Gastrocnemius medialis (tissue), 4 donors: ENCODE data around the gene SUGCT. TPM values are rescaled to one million over a fixed set of nuclear protein-coding genes. Genes with fewer than 3 reads are reported as not detected.
"Not testable (repeated sequence)": the region's sequence is repeated elsewhere in the genome, so short reads cannot be mapped to it uniquely, and the experiment has no call there.

ENCODE experiments used
- ATAC-seq, 2 donors: fragments of 150-250 bp; one replicate each; pipeline ENCODE4 v1.9.1; 2016
- DNase-seq, 2 donors: peaks; one replicate each; pipeline ENCODE4 v3.0.0-alpha.2; 2019
- H3K27ac ChIP-seq, 4 donors: fragments of 200-600 bp; sonication (generic); 1 replicate in 1 of 4; 2 replicates in 3 of 4; pipeline ENCODE4 v1.5.1; 2016 to 2018; ENCODE audit warnings: mild to moderate bottlenecking in 2 of 4, moderate library complexity in 1 of 4
- H3K27me3 ChIP-seq, 3 donors: fragments of 200-600 bp; sonication (generic) in 2 of 3; 1 replicate in 1 of 3; 2 replicates in 2 of 3; pipeline versions ENCODE4 v1.5.1 to v1.6.0; 2016 to 2019; ENCODE audit warnings: mild to moderate bottlenecking in 1 of 3, moderate library complexity in 1 of 3
- H3K36me3 ChIP-seq, 2 donors: fragments of 200-600 bp; sonication (generic) in 1 of 2; one replicate each; pipeline ENCODE4 v1.5.1; 2017 to 2018
- H3K4me1 ChIP-seq, 2 donors: fragments of 200-600 bp; sonication (generic) in 1 of 2; one replicate each; pipeline ENCODE4 v1.5.1; 2016 to 2017; ENCODE audit warnings: mild to moderate bottlenecking in 2 of 2
- H3K4me3 ChIP-seq, 4 donors: fragments of 200-600 bp; sonication (generic) in 3 of 4; 1 replicate in 1 of 4; 2 replicates in 3 of 4; pipeline ENCODE4 v1.5.1; 2016 to 2019; ENCODE audit warnings: mild to moderate bottlenecking in 2 of 4
- H3K9me3 ChIP-seq, 3 donors: fragments of 200-600 bp; sonication (generic) in 2 of 3; 1 replicate in 1 of 3; 2 replicates in 2 of 3; pipeline ENCODE4 v1.5.1; 2016 to 2019
- POLR2A ChIP-seq, 2 donors: fragments of 450-650 bp; IDR thresholded peaks; one replicate each; pipeline ENCODE4 v1.6.1; 2017; ENCODE audit warnings: antibody characterized with exemption in 2 of 2, mild to moderate bottlenecking in 2 of 2, moderate library complexity in 2 of 2
- in situ Hi-C, 4 donors: fragments of 200-750 bp; cut with MboI; loops; one replicate each; pipeline versions ENCODE4 v1.15.0 to v1.8.0; 2017; ENCODE audit warnings: low sequenced_read_pairs in 4 of 4
- intact Hi-C: fragments of 100-400 bp; cut with DNase I; formaldehyde crosslinking; loops from one replicate; pipeline ENCODE4 v1.15.1; 2023; ENCODE audit warnings: low total_unique reads
- total RNA-seq, 4 donors: library from RNA; depleted of rRNA; stranded (reverse); fragments of >200 nt; gene quantifications; one replicate each; pipeline versions ENCODE4 v1.1.0 to v1.2.3, GENCODE V29; 2016
- TF ChIP-seq, protein P1 (sequence below), 5 experiments: fragments of 450-650 bp in 3 of 5; fragments of 200-600 bp in 2 of 5; sonication (generic) in 2 of 5; IDR thresholded peaks in 4 of 5; conservative IDR thresholded peaks in 1 of 5; 1 replicate in 4 of 5; 2 replicates in 1 of 5; pipeline ENCODE4 v1.5.1; 2016 to 2019; ENCODE audit warnings: antibody characterized with exemption in 5 of 5, mild to moderate bottlenecking in 3 of 5, moderate library complexity in 3 of 5

SUGCT gene
- total RNA-seq, 4 donors from 2014 or later = 2.3 to 3.5 (median 2.9) TPM

DNA sequence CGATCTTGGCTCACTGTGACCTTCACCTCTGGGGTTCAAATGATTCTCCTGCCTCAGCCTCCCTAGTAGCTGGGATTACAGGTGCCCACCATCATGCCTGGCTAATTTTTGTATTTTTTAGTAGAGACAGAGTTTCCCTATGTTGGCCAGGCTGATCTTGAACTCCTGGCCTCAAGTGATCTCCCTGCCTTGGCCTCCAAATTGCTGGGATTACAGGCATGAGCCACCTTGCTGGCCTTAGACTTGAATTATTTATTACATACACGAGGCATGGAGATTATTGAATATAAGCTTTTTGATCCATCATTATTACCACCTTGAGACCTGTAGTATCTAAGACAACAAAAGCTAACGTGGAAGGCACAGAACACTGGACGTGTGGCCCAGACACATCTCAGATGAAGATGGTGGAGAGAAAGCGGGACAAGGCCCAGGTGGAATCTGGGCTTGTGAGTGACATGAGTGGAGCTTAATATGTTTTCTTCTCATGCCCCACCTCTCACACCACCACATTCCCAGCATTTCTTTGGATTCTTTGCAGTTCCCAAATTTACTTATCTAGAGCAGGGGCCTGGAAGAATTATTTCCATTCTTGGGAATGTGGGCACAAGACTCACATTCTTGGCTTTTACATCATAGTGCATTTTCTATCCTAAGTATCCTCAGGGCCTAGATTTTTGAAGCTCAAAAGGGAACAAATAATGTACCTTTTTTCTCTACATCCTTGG lies 76.6 kb downstream of the SUGCT start:
- H3K4me3 ChIP-seq = no peak overlapping the region
- ATAC-seq (no peak), DNase-seq (no peak)
- intact Hi-C loops (no loop called here), in situ Hi-C loops (no loop called here)
- no peak overlapping the region for H3K27ac ChIP-seq
- H3K9me3 ChIP-seq = no peaks in the 10 kb centered on the region
- no peaks in the 10 kb centered on the region for H3K27me3 ChIP-seq
- no peaks in the 10 kb centered on the region for H3K4me1 ChIP-seq
- no peaks in the 10 kb centered on the region for H3K36me3 ChIP-seq
- TF ChIP-seq POLR2A (IDR thresholded peaks at IDR 0.05) = no peak
- TF ChIP-seq, protein P1, sequence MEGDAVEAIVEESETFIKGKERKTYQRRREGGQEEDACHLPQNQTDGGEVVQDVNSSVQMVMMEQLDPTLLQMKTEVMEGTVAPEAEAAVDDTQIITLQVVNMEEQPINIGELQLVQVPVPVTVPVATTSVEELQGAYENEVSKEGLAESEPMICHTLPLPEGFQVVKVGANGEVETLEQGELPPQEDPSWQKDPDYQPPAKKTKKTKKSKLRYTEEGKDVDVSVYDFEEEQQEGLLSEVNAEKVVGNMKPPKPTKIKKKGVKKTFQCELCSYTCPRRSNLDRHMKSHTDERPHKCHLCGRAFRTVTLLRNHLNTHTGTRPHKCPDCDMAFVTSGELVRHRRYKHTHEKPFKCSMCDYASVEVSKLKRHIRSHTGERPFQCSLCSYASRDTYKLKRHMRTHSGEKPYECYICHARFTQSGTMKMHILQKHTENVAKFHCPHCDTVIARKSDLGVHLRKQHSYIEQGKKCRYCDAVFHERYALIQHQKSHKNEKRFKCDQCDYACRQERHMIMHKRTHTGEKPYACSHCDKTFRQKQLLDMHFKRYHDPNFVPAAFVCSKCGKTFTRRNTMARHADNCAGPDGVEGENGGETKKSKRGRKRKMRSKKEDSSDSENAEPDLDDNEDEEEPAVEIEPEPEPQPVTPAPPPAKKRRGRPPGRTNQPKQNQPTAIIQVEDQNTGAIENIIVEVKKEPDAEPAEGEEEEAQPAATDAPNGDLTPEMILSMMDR (IDR thresholded peaks at IDR 0.05 in 4 of 5, conservative IDR thresholded peaks at IDR 0.05 in 1 of 5) = no peak

DNA sequence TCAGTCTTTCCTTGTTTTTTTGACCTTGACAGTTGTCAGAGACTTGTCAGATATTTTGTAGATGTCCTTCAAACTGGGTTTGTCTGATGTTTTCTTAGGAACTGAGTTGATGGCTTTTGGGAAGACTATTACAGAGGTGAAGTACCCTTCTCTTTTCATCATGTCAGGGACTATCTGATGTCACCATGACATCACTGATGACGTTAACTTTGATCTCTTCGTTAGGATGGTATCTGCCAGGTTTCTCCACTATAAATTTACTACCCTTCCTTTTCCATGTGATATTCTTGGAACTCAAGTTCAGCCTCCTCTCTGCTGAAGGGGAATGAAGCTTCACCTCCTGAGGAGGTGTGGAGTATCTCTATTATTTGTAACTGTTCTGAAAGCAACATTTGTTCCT lies 78.5 kb downstream of the SUGCT start:
- in situ Hi-C loops = no loop called here
- no peaks in the 10 kb centered on the region for H3K9me3 ChIP-seq
- DNase-seq (no peak), ATAC-seq (no peak)
- H3K4me3 ChIP-seq = no peak overlapping the region
- no peaks in the 10 kb centered on the region for H3K27me3 ChIP-seq
- no peak overlapping the region for H3K27ac ChIP-seq
- intact Hi-C loops = no loop called here
- H3K4me1 ChIP-seq = no peaks in the 10 kb centered on the region
- H3K36me3 ChIP-seq = no peaks in the 10 kb centered on the region
- TF ChIP-seq, protein P1 (IDR thresholded peaks at IDR 0.05 in 4 of 5, conservative IDR thresholded peaks at IDR 0.05 in 1 of 5) = no peak
- no peak for TF ChIP-seq POLR2A (IDR thresholded peaks at IDR 0.05)

DNA sequence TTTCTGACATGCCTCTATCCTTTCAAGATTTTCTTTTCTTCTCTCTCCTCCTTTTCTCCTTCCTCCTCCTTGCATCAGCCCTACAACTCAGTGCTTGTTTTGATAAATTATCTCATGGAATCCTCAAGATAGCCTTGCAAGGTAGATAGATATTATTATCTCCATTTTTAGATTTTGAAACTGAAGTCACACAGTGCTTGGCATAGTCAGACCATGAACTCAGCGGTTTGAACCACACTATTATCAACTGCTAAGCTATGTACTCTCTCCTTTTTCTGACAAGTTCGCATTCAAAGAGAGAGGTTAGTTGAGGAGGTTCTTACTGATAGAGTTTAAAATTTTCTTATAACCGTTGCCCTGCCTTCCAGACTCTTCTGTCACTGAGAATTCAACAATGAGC lies 79.1 kb downstream of the SUGCT start:
- Histone ChIP-seq H3K36me3 (peaks cover 0 to 4% of the 10 kb centered on the region in 2 donors), H3K27me3 (no peaks in the 10 kb centered on the region), H3K4me1 (no peaks in the 10 kb centered on the region), H3K27ac (no peak overlapping the region), H3K9me3 (no peaks in the 10 kb centered on the region), H3K4me3 (no peak overlapping the region)
- TF ChIP-seq, protein P1 (IDR thresholded peaks at IDR 0.05 in 4 of 5, conservative IDR thresholded peaks at IDR 0.05 in 1 of 5) = no peak
- TF ChIP-seq POLR2A (IDR thresholded peaks at IDR 0.05) = no peak
- intact Hi-C loops (no loop called here), in situ Hi-C loops (no loop called here)
- no peak for DNase-seq
- ATAC-seq = no peak

DNA sequence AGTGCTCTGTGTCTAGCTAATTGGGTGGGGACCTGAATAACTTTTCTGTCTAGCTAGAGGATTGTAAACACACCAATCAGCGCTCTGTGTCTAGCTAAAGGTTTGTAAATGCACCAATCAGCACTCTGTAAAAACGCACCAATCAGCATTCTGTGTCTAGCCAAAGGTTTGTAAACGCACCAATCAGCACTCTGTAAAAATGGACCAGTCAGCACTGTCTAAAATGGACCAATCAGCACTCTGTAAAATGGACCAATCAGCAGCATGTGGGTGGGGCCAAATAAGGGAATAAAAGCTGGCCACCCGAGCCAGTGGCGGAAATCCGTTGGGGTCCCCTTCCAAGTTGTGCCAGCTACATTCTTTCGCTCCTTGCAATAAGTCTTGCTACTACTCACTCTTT lies 83.8 kb downstream of the SUGCT start:
- ATAC-seq, H3K27ac ChIP-seq, intact Hi-C loops, H3K4me3 ChIP-seq, H3K36me3 ChIP-seq, in situ Hi-C loops, H3K4me1 ChIP-seq, H3K9me3 ChIP-seq, H3K27me3 ChIP-seq, DNase-seq: not testable (repeated sequence)

DNA sequence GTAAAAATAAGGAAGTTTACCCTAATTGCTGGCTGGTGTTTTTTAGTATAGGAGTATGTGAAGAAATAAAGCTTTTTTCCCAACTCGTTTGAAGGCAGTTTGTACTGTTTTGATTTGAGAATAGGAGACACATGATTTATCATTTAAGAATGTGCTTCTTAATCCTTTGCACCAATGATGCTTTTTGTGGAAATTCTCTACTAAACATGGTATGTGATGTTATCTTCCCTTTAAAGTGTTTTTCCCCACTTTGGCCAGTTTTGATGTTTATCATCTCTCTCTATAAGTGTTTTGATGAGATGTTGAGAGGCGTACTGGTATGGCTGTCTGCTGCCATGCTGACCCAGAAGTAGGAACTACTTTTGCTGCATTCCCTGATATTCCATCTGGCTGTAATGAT lies 85.1 kb downstream of the SUGCT start:
- Histone ChIP-seq H3K4me3 (no peak overlapping the region), H3K27me3 (no peaks in the 10 kb centered on the region), H3K9me3 (no peaks in the 10 kb centered on the region), H3K36me3 (peaks cover 0 to 4% of the 10 kb centered on the region in 2 donors), H3K4me1 (no peaks in the 10 kb centered on the region), H3K27ac (no peak overlapping the region)
- in situ Hi-C loops (no loop called here), intact Hi-C loops (no loop called here)
- TF ChIP-seq, protein P1 (IDR thresholded peaks at IDR 0.05 in 4 of 5, conservative IDR thresholded peaks at IDR 0.05 in 1 of 5) = no peak
- no peak for TF ChIP-seq POLR2A (IDR thresholded peaks at IDR 0.05)
- ATAC-seq (no peak), DNase-seq (no peak)
